Measurements from ENCODE around the gene SPATA31E1. TPM values are rescaled to one million over a fixed set of nuclear protein-coding genes. Genes with fewer than 3 reads are reported as not detected.

The SPATA31E1 gene
- polyA plus RNA-seq, 1 of the 3 experiments (the other 2 are of a cell fraction) = not detected

GRCh38 chr9:87865626-87866025 lies 17.1 kb upstream of the SPATA31E1 start:
- H3K27me3 ChIP-seq (ENCODE audit: insufficient read depth) = no peaks in the 10 kb centered on the region
- WGBS (ENCODE audit: low lambda C conversion rate) = 36% methylated on average over 3 of the region's 3 CpGs
- no peaks in the 10 kb centered on the region for H3F3A ChIP-seq (replicated peaks; ENCODE audit: insufficient read depth)
- H3K9me3 ChIP-seq = no peaks in the 10 kb centered on the region
- H3K4me2 ChIP-seq = no peak overlapping the region
- TF ChIP-seq MXI1 (IDR thresholded peaks at IDR 0.05; ENCODE audit: low read depth, low read length) (no peak), SIN3A (IDR thresholded peaks at IDR 0.05; ENCODE audit: borderline replicate concordance, low read depth, low read length) (no peak), FOXM1 (IDR thresholded peaks at IDR 0.05; ENCODE audit: low read depth) (no peak), REST (IDR thresholded peaks at IDR 0.05; ENCODE audit: low read depth, low read length) (no peak), FOXJ3 (CRISPR knock-in tag; IDR thresholded peaks at IDR 0.05) (no peak), RCOR1 (IDR thresholded peaks at IDR 0.05; ENCODE audit: low read length) (no peak), GATA2 (CRISPR knock-in tag; IDR thresholded peaks at IDR 0.05) (no peak), TCF12 (IDR thresholded peaks at IDR 0.05) (no peak), GABPA (IDR thresholded peaks at IDR 0.05; ENCODE audit: low read depth) (no peak), MAX (IDR thresholded peaks at IDR 0.05; ENCODE audit: low read depth) (no peak), IRF3 (IDR thresholded peaks at IDR 0.05; ENCODE audit: low read depth, low read length) (no peak)
- no peaks in the 10 kb centered on the region for H4K20me1 ChIP-seq (ENCODE audit: insufficient read depth)
- no peaks in the 10 kb centered on the region for H3K36me3 ChIP-seq (replicated peaks in 1 of 2; ENCODE audit: control insufficient read depth in 1 of 2, insufficient read depth in 2 of 2, low read length in 1 of 2)
- no peaks in the 10 kb centered on the region for H3K79me2 ChIP-seq (ENCODE audit: insufficient read depth)
- H3K27ac ChIP-seq (ENCODE audit: low read depth in 2 of 2, low read length in 1 of 2) = no peak overlapping the region
- H2AFZ ChIP-seq (ENCODE audit: low read depth) = no peak overlapping the region
- H3K4me1 ChIP-seq (ENCODE audit: control insufficient read depth in 1 of 2, insufficient read depth in 2 of 2, low read depth in 1 of 2, low read length in 1 of 2) = no peaks in the 10 kb centered on the region; a peak in 1 of 4 replicates
- ChIA-PET CTCF (interaction anchor here (1.1 kb wide), 1 partner anchor 53 kb away, joined by 3 read pairs; no protein-coding TSS in a partner anchor), POLR2A (no interaction called here)
- H3K4me3 ChIP-seq (ENCODE audit: low read depth in 2 of 2, low read length in 1 of 2) = no peak overlapping the region
- no peaks in the 10 kb centered on the region for H3K9me2 ChIP-seq
- DNase-seq = no peak
- H3K9ac ChIP-seq = no peak overlapping the region

- Histone ChIP-seq H3K9me3 (no peaks in the 10 kb centered on the region), H3K9me2 (no peaks in the 10 kb centered on the region), H3K4me2 (no peak overlapping the region), H3K4me3 (ENCODE audit: low read depth in 2 of 2, low read length in 1 of 2) (no peak overlapping the region), H3K36me3 (replicated peaks in 1 of 2; ENCODE audit: control insufficient read depth in 1 of 2, insufficient read depth in 2 of 2, low read length in 1 of 2) (no peaks in the 10 kb centered on the region), H3K79me2 (ENCODE audit: insufficient read depth) (no peaks in the 10 kb centered on the region), H3K27ac (ENCODE audit: low read depth in 2 of 2, low read length in 1 of 2) (no peak overlapping the region), H2AFZ (ENCODE audit: low read depth) (no peak overlapping the region), H3F3A (replicated peaks; ENCODE audit: insufficient read depth) (no peaks in the 10 kb centered on the region), H3K4me1 (ENCODE audit: control insufficient read depth in 1 of 2, insufficient read depth in 2 of 2, low read depth in 1 of 2, low read length in 1 of 2) (peaks cover 0 to 12% of the 10 kb centered on the region in 2 experiments; a peak in 1 of 4 replicates), H3K9ac (no peak overlapping the region), H3K27me3 (ENCODE audit: insufficient read depth) (no peaks in the 10 kb centered on the region), H4K20me1 (ENCODE audit: insufficient read depth) (no peaks in the 10 kb centered on the region)
- WGBS (ENCODE audit: low lambda C conversion rate) = 55% methylated on average over 7 of the region's 7 CpGs
- ChIA-PET CTCF (no interaction called here), POLR2A (no interaction called here)
- no peak for DNase-seq
- TF ChIP-seq REST (IDR thresholded peaks at IDR 0.05; ENCODE audit: low read depth, low read length) (no peak), NRF1 (IDR thresholded peaks at IDR 0.05; ENCODE audit: low read depth, low read length) (no peak), EZH2phosphoT487 (IDR thresholded peaks at IDR 0.05; ENCODE audit: borderline replicate concordance, low read depth) (no peak), FOXM1 (IDR thresholded peaks at IDR 0.05; ENCODE audit: low read depth) (no peak), MEF2A (IDR thresholded peaks at IDR 0.05; ENCODE audit: borderline replicate concordance, low read depth) (no peak), MAX (IDR thresholded peaks at IDR 0.05; ENCODE audit: low read depth) (no peak), USF1 (IDR thresholded peaks at IDR 0.05; ENCODE audit: borderline replicate concordance, low read depth) (no peak), PBX3 (IDR thresholded peaks at IDR 0.05) (no peak)
These were observed 15.3 kb upstream of the SPATA31E1 start for GRCh38 chr9:87867391-87867790.
